ENCODE measurements around the gene TCN1. TPM values are rescaled to one million over a fixed set of nuclear protein-coding genes. Genes with fewer than 3 reads are reported as not detected.

TCN1 gene
- total RNA-seq, 1 experiment from 2014 or later: not detected

DNA sequence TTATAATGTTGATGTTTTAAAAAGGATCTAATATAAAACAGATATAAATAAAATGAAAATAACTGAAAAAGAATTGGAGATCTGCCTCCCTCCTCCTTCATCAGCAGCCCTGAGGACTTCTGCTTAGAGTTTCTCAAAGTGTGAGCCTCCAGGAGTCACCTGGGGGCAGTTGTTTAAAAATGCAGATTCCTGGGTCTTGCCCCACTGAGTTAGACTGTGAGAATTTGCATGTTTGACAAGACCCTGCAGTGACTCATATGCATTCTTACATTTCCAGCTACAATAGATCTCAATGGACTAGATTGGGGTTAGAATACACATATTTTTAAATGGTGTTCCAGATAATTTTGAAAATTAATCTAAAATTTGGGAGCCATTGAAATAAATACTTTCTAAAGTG lies 11.5 kb upstream of the TCN1 start:
- POLR2A ChIA-PET (ENCODE audit: low non-redundant PET): no interaction called here
- intact Hi-C loops (cut with micrococcal nuclease; ENCODE audit: unreplicated experiment): loop anchor here (2.0 kb wide), 1 partner anchor 31 kb away; no protein-coding TSS in a partner anchor

DNA sequence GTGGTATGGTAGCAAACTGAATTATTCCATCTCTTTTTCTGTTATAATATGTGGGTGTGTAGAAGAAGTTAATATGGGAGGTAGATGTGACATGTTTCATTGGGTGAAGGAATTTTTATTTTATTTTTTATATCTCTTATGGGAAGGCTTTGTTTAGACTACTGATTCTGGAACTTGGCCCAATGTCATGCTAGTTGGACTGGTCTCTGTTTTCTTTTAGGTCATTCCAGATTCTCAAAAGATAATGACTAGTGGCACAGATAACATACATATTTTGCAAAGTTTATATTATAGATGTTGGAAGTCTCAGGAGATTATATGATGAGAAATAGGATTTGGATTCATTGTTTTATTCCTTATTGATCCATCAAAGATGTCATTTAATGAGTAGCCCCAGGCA lies 11.0 kb upstream of the TCN1 start:
- BruUV-seq (replicated peaks): no TSS peak
- H3K4me1 ChIP-seq (ENCODE audit: insufficient read depth, low read length, poor library complexity, severe bottlenecking): no peaks in the 10 kb centered on the region
- no peaks in the 10 kb centered on the region for H3K36me3 ChIP-seq (ENCODE audit: insufficient read depth, low read length, poor library complexity, severe bottlenecking)
- no peak overlapping the region for H3K27ac ChIP-seq (ENCODE audit: low read depth, low read length, poor library complexity, severe bottlenecking)
- DNase-seq (ENCODE audit: low spot score): no peak
- no peak for TF ChIP-seq EZH2 (IDR thresholded peaks at IDR 0.05; ENCODE audit: borderline replicate concordance, low read depth, low read length, poor library complexity, severe bottlenecking)
- no peak for TF ChIP-seq CTCF (conservative IDR thresholded peaks at IDR 0.05; ENCODE audit: low read depth, low read length)
- ChIA-PET CTCF (no interaction called here), POLR2A (ENCODE audit: low non-redundant PET) (no interaction called here)
- intact Hi-C loops (cut with micrococcal nuclease; ENCODE audit: unreplicated experiment): no loop called here
- H3K27me3 ChIP-seq (replicated peaks; ENCODE audit: insufficient read depth, low read depth, low read length, poor library complexity): no peaks in the 10 kb centered on the region
- no peaks in the 10 kb centered on the region for H3K9me3 ChIP-seq (ENCODE audit: low read depth, low read length, poor library complexity, severe bottlenecking)
- no peak overlapping the region for H3K4me3 ChIP-seq (ENCODE audit: low read depth, low read length, poor library complexity, severe bottlenecking)

More for the DNA sequence above, 11.5 kb upstream of the TCN1 start:
- DNase-seq (ENCODE audit: low spot score): no peak
- Histone ChIP-seq H3K4me3 (ENCODE audit: low read depth, low read length, poor library complexity, severe bottlenecking) (no peak overlapping the region), H3K27me3 (replicated peaks; ENCODE audit: insufficient read depth, low read depth, low read length, poor library complexity) (no peaks in the 10 kb centered on the region), H3K27ac (ENCODE audit: low read depth, low read length, poor library complexity, severe bottlenecking) (no peak overlapping the region), H3K36me3 (ENCODE audit: insufficient read depth, low read length, poor library complexity, severe bottlenecking) (no peaks in the 10 kb centered on the region), H3K4me1 (ENCODE audit: insufficient read depth, low read length, poor library complexity, severe bottlenecking) (no peaks in the 10 kb centered on the region), H3K9me3 (ENCODE audit: low read depth, low read length, poor library complexity, severe bottlenecking) (no peaks in the 10 kb centered on the region)
- CTCF ChIA-PET: no interaction called here
- no peak for TF ChIP-seq CTCF (conservative IDR thresholded peaks at IDR 0.05; ENCODE audit: low read depth, low read length)
- no peak for TF ChIP-seq EZH2 (IDR thresholded peaks at IDR 0.05; ENCODE audit: borderline replicate concordance, low read depth, low read length, poor library complexity, severe bottlenecking)
- no TSS peak for BruUV-seq (replicated peaks)

GRCh38 chr11:59875856-59876519 lies 9.7 kb upstream of the TCN1 start:
- POLR2A ChIA-PET (ENCODE audit: low non-redundant PET): no interaction called here
- Histone ChIP-seq H3K27me3 (replicated peaks; ENCODE audit: insufficient read depth, low read depth, low read length, poor library complexity) (no peaks in the 10 kb centered on the region), H3K36me3 (ENCODE audit: insufficient read depth, low read length, poor library complexity, severe bottlenecking) (no peaks in the 10 kb centered on the region), H3K4me1 (ENCODE audit: insufficient read depth, low read length, poor library complexity, severe bottlenecking) (no peaks in the 10 kb centered on the region), H3K9me3 (ENCODE audit: low read depth, low read length, poor library complexity, severe bottlenecking) (no peaks in the 10 kb centered on the region), H3K27ac (ENCODE audit: low read depth, low read length, poor library complexity, severe bottlenecking) (no peak overlapping the region), H3K4me3 (ENCODE audit: low read depth, low read length, poor library complexity, severe bottlenecking) (no peak overlapping the region)
- CTCF ChIA-PET: no interaction called here
- intact Hi-C loops (cut with micrococcal nuclease; ENCODE audit: unreplicated experiment): no loop called here
- DNase-seq (ENCODE audit: low spot score): no peak
- no TSS peak for BruUV-seq (replicated peaks)
- TF ChIP-seq CTCF (conservative IDR thresholded peaks at IDR 0.05; ENCODE audit: low read depth, low read length) (no peak), EZH2 (IDR thresholded peaks at IDR 0.05; ENCODE audit: borderline replicate concordance, low read depth, low read length, poor library complexity, severe bottlenecking) (no peak)
